ENCODE data around the gene GNB1. TPM values are rescaled to one million over a fixed set of nuclear protein-coding genes. Genes with fewer than 3 reads are reported as not detected.

Gene GNB1
- total and polyA plus RNA-seq, 10 of the 15 experiments (the other 5 are each of a cell fraction or from before 2014, with no cell fraction given) = 23.0 to 392 (median 93.9) TPM

- TF ChIP-seq MEF2B (IDR thresholded peaks at IDR 0.05; ENCODE audit: partially characterized antibody, poor library complexity, severe bottlenecking) (no peak), CBX3 (IDR thresholded peaks at IDR 0.05; ENCODE audit: borderline replicate concordance, low read depth) (no peak), RFX5 (IDR thresholded peaks at IDR 0.05; ENCODE audit: low read depth, low read length) (no peak), SIN3A (IDR thresholded peaks at IDR 0.05; ENCODE audit: low read depth, low read length) (no peak), BCL11A (IDR thresholded peaks at IDR 0.05; ENCODE audit: low read depth, low read length) (no peak), RAD51 (IDR thresholded peaks at IDR 0.05) (no peak), FOXM1 (IDR thresholded peaks at IDR 0.05; ENCODE audit: low read depth, low read length) (no peak)
- TF ChIP-seq, protein P1, sequence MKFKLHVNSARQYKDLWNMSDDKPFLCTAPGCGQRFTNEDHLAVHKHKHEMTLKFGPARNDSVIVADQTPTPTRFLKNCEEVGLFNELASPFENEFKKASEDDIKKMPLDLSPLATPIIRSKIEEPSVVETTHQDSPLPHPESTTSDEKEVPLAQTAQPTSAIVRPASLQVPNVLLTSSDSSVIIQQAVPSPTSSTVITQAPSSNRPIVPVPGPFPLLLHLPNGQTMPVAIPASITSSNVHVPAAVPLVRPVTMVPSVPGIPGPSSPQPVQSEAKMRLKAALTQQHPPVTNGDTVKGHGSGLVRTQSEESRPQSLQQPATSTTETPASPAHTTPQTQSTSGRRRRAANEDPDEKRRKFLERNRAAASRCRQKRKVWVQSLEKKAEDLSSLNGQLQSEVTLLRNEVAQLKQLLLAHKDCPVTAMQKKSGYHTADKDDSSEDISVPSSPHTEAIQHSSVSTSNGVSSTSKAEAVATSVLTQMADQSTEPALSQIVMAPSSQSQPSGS (IDR thresholded peaks at IDR 0.05; ENCODE audit: low read length) = no peak
- TF ChIP-seq, protein P2, sequence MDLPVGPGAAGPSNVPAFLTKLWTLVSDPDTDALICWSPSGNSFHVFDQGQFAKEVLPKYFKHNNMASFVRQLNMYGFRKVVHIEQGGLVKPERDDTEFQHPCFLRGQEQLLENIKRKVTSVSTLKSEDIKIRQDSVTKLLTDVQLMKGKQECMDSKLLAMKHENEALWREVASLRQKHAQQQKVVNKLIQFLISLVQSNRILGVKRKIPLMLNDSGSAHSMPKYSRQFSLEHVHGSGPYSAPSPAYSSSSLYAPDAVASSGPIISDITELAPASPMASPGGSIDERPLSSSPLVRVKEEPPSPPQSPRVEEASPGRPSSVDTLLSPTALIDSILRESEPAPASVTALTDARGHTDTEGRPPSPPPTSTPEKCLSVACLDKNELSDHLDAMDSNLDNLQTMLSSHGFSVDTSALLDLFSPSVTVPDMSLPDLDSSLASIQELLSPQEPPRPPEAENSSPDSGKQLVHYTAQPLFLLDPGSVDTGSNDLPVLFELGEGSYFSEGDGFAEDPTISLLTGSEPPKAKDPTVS (IDR thresholded peaks at IDR 0.05; ENCODE audit: low read depth, low read length) = no peak
Measured at GRCh38 chr1:1917304-1917976, 26.6 kb upstream of the GNB1 start (continued).

- CTCF ChIA-PET = no interaction called here
- Histone ChIP-seq H3K27ac (ENCODE audit: control insufficient read depth, insufficient read depth) (no peak overlapping the region), H3K9ac (ENCODE audit: control insufficient read depth, insufficient read depth, low read length) (no peak overlapping the region), H3K4me3 (no peak overlapping the region), H4K20me1 (ENCODE audit: control insufficient read depth, insufficient read depth) (no peaks in the 10 kb centered on the region), H3K4me1 (ENCODE audit: control insufficient read depth, insufficient read depth, low read length) (peaks cover 7% of the 10 kb centered on the region), H3K36me3 (ENCODE audit: control insufficient read depth in 2 of 2, insufficient read depth in 2 of 2, low read length in 1 of 2) (no peaks in the 10 kb centered on the region), H3K9me3 (replicated peaks; ENCODE audit: control insufficient read depth, insufficient read depth, low read length) (no peaks in the 10 kb centered on the region), H3K27me3 (replicated peaks in 1 of 2; ENCODE audit: control insufficient read depth in 2 of 2, insufficient read depth in 2 of 2, low read length in 1 of 2) (peaks cover 0 to 2% of the 10 kb centered on the region in 2 experiments; a peak in 1 of 4 replicates), H3K79me2 (ENCODE audit: control insufficient read depth, insufficient read depth, low read length) (no peaks in the 10 kb centered on the region), H3K4me2 (ENCODE audit: control insufficient read depth, insufficient read depth) (no peak overlapping the region), H2AFZ (ENCODE audit: control insufficient read depth, low read depth, low read length) (no peak overlapping the region)
- DNase-seq (ENCODE audit: low read depth, low spot score) = no peak
- RAD21 ChIA-PET (ENCODE audit: unreplicated experiment) = no interaction called here
- POLR2A ChIA-PET = interaction anchor here (0.5 kb wide), 1 partner anchor 90 kb away, joined by 5 read pairs; no protein-coding TSS in a partner anchor
- FAIRE-seq = no peak
- intact Hi-C loops (cut with micrococcal nuclease; ENCODE audit: unreplicated experiment) (no loop called here), in situ Hi-C loops (cut with MboI) (no loop called here)
- TF ChIP-seq ZNF274 (IDR thresholded peaks at IDR 0.05; ENCODE audit: insufficient read depth, insufficient read length) (no peak), SP1 (IDR thresholded peaks at IDR 0.05; ENCODE audit: low read depth, low read length) (no peak), SMAD5 (IDR thresholded peaks at IDR 0.05; ENCODE audit: low read depth) (no peak), MYC (IDR thresholded peaks at IDR 0.05; ENCODE audit: insufficient read depth, insufficient read length, insufficient replicate concordance, low read length, severe bottlenecking) (no peak), BMI1 (IDR thresholded peaks at IDR 0.05; ENCODE audit: borderline replicate concordance) (no peak), SRF (IDR thresholded peaks at IDR 0.05; ENCODE audit: low read depth in 2 of 2, low read length in 2 of 2) (no peak)
- SMC1A ChIA-PET (ENCODE audit: uncharacterized antibody, unreplicated experiment) = no interaction called here
- no TSS peak for BruUV-seq (replicated peaks)
- ATAC-seq = no peak
- 51% methylated on average over 18 of the region's 19 CpGs for WGBS (ENCODE audit: insufficient coverage, insufficient replicate concordance, low lambda C conversion rate, missing lambda C conversion rate)
Measured at GRCh38 chr1:1916851-1917251, 26.0 kb upstream of the GNB1 start.

Data from GM12878 (cell line).